ENCODE data around the gene STARD10. TPM values are rescaled to one million over a fixed set of nuclear protein-coding genes. Genes with fewer than 3 reads are reported as not detected.

Gene STARD10
- total RNA-seq, 6 experiments from 2014 or later = 282 to 525 (median 330) TPM

DNA sequence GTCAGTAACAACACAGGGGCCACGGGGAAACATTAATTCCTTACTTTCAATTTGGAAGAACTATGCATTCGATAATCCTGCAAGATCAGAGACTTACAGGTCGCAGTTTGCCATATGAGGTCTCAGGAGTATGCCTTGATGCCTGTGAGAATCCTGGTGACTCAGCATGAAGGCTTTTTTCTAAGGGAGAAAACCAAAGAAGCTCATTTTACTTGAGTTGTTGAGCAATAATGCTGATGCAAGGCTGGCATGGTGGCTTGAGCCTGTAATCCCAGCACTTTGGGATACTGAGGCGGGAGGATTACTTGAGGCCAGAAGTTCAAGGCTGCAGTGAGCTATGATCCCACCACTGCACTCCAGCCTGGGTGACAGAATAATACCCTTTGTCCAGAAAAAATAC, 46.9 kb upstream of the STARD10 start:
- Histone ChIP-seq H3K36me3 (peaks cover 0 to 58% (median 13%) of the 10 kb centered on the region in 4 donors), H3K4me3 (no peak overlapping the region), H3K4me1 (no peaks in the 10 kb centered on the region), H3K27ac (no peak overlapping the region), H3K9me3 (no peaks in the 10 kb centered on the region), H3K27me3 (no peaks in the 10 kb centered on the region)
- 91% methylated on average over 3 of the region's 4 CpGs for WGBS (ENCODE audit: insufficient coverage, low coverage, low lambda C conversion rate, missing lambda C conversion rate)
- DNase-seq = no peak
- TF ChIP-seq POLR2A (IDR thresholded peaks at IDR 0.05) = no peak
- TF ChIP-seq, protein P1, sequence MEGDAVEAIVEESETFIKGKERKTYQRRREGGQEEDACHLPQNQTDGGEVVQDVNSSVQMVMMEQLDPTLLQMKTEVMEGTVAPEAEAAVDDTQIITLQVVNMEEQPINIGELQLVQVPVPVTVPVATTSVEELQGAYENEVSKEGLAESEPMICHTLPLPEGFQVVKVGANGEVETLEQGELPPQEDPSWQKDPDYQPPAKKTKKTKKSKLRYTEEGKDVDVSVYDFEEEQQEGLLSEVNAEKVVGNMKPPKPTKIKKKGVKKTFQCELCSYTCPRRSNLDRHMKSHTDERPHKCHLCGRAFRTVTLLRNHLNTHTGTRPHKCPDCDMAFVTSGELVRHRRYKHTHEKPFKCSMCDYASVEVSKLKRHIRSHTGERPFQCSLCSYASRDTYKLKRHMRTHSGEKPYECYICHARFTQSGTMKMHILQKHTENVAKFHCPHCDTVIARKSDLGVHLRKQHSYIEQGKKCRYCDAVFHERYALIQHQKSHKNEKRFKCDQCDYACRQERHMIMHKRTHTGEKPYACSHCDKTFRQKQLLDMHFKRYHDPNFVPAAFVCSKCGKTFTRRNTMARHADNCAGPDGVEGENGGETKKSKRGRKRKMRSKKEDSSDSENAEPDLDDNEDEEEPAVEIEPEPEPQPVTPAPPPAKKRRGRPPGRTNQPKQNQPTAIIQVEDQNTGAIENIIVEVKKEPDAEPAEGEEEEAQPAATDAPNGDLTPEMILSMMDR (IDR thresholded peaks at IDR 0.05) = no peak
- no peak for ATAC-seq
- intact Hi-C loops (cut with DNase I) = no loop called here

DNA sequence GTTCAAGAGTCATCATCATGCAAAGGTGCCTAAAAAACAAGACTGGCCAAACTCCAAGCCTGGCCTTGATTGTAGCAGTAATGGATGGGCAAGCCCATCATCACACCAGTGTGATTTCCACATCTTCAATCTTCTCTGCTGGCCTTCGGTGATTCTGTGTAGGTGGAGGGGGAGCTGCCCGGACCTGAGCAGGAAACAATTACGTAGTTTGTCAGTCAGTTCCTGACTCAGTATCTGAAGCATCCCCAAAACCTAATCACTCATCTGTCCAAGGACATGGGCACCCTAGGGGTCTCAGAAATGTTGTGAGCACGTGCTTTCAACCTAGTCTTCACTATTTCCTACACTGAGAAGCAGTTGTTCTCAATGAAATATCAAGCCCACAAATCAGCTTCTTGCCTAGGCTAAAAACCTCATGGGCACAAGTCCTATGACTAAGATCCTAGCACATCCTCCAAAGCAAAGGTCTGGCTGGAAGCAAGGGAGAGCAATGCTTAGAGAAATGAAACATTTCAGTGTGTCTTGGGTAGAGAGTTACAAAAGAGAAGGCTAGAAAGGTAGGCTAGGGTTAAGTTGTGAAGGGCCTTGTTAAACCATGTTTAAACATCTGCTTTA, 45.0 kb upstream of the STARD10 start:
- Histone ChIP-seq H3K36me3 (peaks cover 0 to 55% (median 13%) of the 10 kb centered on the region in 4 donors), H3K9me3 (no peaks in the 10 kb centered on the region), H3K4me1 (no peaks in the 10 kb centered on the region), H3K27me3 (no peaks in the 10 kb centered on the region), H3K4me3 (no peak overlapping the region), H3K27ac (no peak overlapping the region)
- no peak for TF ChIP-seq POLR2A (IDR thresholded peaks at IDR 0.05)
- TF ChIP-seq, protein P1 (IDR thresholded peaks at IDR 0.05) = no peak
- 53% methylated on average over 2 of the region's 4 CpGs for WGBS (ENCODE audit: insufficient coverage, low coverage, low lambda C conversion rate, missing lambda C conversion rate)
- intact Hi-C loops (cut with DNase I) = loop anchor here (5.0 to 10.0 kb wide), 2 partner anchors 344 to 406 kb away; no protein-coding TSS in a partner anchor
- DNase-seq (no peak), ATAC-seq (no peak)

DNA sequence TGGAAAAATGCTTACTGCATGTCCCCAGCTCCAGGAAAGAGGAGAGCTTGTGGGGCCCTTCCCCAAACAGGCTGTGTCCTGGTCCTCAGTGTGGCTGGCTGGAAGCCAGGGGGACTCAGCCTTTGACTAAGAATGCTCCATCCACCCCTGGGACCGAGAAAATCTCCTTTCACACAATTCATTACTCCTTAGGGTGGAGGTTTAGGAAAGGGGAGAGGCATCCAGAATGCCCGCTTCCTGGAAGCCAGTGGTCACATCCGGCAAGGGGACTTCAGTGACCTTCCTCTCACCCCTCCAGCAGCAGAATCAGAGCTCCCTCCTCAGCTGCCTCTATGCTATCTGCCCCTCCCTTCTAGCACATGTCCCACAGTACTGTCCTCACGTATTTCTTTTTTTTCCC, 42.3 kb upstream of the STARD10 start:
- H3K36me3 ChIP-seq = peaks cover 0 to 34% (median 9%) of the 10 kb centered on the region in 4 donors
- H3K9me3 ChIP-seq = no peaks in the 10 kb centered on the region
- DNase-seq = peak in 2 of 3 donors; percentile 40 to 59
- ATAC-seq = peak; percentile 45 to 64 (median 53)
- peaks cover 0 to 4% (median 0%) of the 10 kb centered on the region in 4 donors for H3K4me1 ChIP-seq
- intact Hi-C loops (cut with DNase I) = loop anchor here (5.0 to 10.0 kb wide), 2 partner anchors 346 to 409 kb away; no protein-coding TSS in a partner anchor
- H3K4me3 ChIP-seq = no peak overlapping the region
- TF ChIP-seq, protein P1 (IDR thresholded peaks at IDR 0.05) = no peak
- TF ChIP-seq POLR2A (IDR thresholded peaks at IDR 0.05) = no peak
- 50% methylated on average over 1 of the region's 4 CpGs for WGBS (ENCODE audit: insufficient coverage, low coverage, low lambda C conversion rate, missing lambda C conversion rate)
- H3K27me3 ChIP-seq = no peaks in the 10 kb centered on the region
- H3K27ac ChIP-seq = peak overlapping the region; percentile 58 to 64 (median 60)

DNA sequence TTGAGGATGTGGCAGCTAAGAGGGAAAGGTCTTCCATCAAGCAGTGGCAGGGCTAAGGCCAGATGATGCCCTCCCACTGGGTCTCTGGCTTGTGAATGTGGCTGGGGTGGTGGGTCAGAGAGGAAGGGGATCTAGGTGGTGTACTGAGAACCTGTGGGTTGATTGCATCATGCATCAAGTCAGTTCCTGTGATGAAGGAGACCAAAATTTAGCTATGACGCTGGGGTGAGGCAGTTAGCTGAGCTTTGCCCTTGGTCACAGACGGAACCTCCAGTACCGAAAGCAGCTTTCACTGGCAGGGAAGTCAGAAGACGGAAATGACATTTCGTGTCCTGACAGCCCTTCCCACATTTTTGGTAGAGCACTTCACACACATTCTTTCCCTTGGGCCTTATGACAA, 41.1 kb upstream of the STARD10 start:
- ATAC-seq (peak in 2 of 4 donors; percentile 11 to 28), DNase-seq (no peak)
- Histone ChIP-seq H3K4me3 (no peak overlapping the region), H3K27me3 (no peaks in the 10 kb centered on the region), H3K27ac (peak overlapping the region; percentile 33 to 40 (median 39)), H3K36me3 (peaks cover 0 to 23% (median 8%) of the 10 kb centered on the region in 4 donors), H3K4me1 (peaks cover 0 to 4% (median 0%) of the 10 kb centered on the region in 4 donors), H3K9me3 (no peaks in the 10 kb centered on the region)
- TF ChIP-seq, protein P1 (IDR thresholded peaks at IDR 0.05) = no peak
- TF ChIP-seq POLR2A (IDR thresholded peaks at IDR 0.05) = no peak
- intact Hi-C loops (cut with DNase I) = loop anchor here (5.0 to 10.0 kb wide), 3 partner anchors 342 to 410 kb away; no protein-coding TSS in a partner anchor
- WGBS (ENCODE audit: insufficient coverage, low coverage, low lambda C conversion rate, missing lambda C conversion rate) = 51% methylated on average over 5 of the region's 5 CpGs
